Gastrocnemius medialis (tissue), 4 donors: ENCODE data around the gene PACSIN1. TPM values are rescaled to one million over a fixed set of nuclear protein-coding genes. Genes with fewer than 3 reads are reported as not detected.

Experiments
- ATAC-seq, 2 donors: fragments of 150-250 bp; one replicate each; pipeline ENCODE4 v1.9.1; 2016
- DNase-seq, 2 donors: peaks; one replicate each; pipeline ENCODE4 v3.0.0-alpha.2; 2019
- H3K27ac ChIP-seq, 4 donors: fragments of 200-600 bp; sonication (generic); 1 replicate in 1 of 4; 2 replicates in 3 of 4; pipeline ENCODE4 v1.5.1; 2016 to 2018; ENCODE audit warnings: mild to moderate bottlenecking in 2 of 4, moderate library complexity in 1 of 4
- H3K27me3 ChIP-seq, 3 donors: fragments of 200-600 bp; sonication (generic) in 2 of 3; 1 replicate in 1 of 3; 2 replicates in 2 of 3; pipeline versions ENCODE4 v1.5.1 to v1.6.0; 2016 to 2019; ENCODE audit warnings: mild to moderate bottlenecking in 1 of 3, moderate library complexity in 1 of 3
- H3K36me3 ChIP-seq, 2 donors: fragments of 200-600 bp; sonication (generic) in 1 of 2; one replicate each; pipeline ENCODE4 v1.5.1; 2017 to 2018
- H3K4me1 ChIP-seq, 2 donors: fragments of 200-600 bp; sonication (generic) in 1 of 2; one replicate each; pipeline ENCODE4 v1.5.1; 2016 to 2017; ENCODE audit warnings: mild to moderate bottlenecking in 2 of 2
- H3K4me3 ChIP-seq, 4 donors: fragments of 200-600 bp; sonication (generic) in 3 of 4; 1 replicate in 1 of 4; 2 replicates in 3 of 4; pipeline ENCODE4 v1.5.1; 2016 to 2019; ENCODE audit warnings: mild to moderate bottlenecking in 2 of 4
- H3K9me3 ChIP-seq, 3 donors: fragments of 200-600 bp; sonication (generic) in 2 of 3; 1 replicate in 1 of 3; 2 replicates in 2 of 3; pipeline ENCODE4 v1.5.1; 2016 to 2019
- POLR2A ChIP-seq, 2 donors: fragments of 450-650 bp; IDR thresholded peaks; one replicate each; pipeline ENCODE4 v1.6.1; 2017; ENCODE audit warnings: antibody characterized with exemption in 2 of 2, mild to moderate bottlenecking in 2 of 2, moderate library complexity in 2 of 2
- in situ Hi-C, 4 donors: fragments of 200-750 bp; cut with MboI; loops; one replicate each; pipeline versions ENCODE4 v1.15.0 to v1.8.0; 2017; ENCODE audit warnings: low sequenced_read_pairs in 4 of 4
- intact Hi-C: fragments of 100-400 bp; cut with DNase I; formaldehyde crosslinking; loops from one replicate; pipeline ENCODE4 v1.15.1; 2023; ENCODE audit warnings: low total_unique reads
- total RNA-seq, 4 donors: library from RNA; depleted of rRNA; stranded (reverse); fragments of >200 nt; gene quantifications; one replicate each; pipeline versions ENCODE4 v1.1.0 to v1.2.3, GENCODE V29; 2016
- TF ChIP-seq, protein P1 (sequence below), 5 experiments: fragments of 450-650 bp in 3 of 5; fragments of 200-600 bp in 2 of 5; sonication (generic) in 2 of 5; IDR thresholded peaks in 4 of 5; conservative IDR thresholded peaks in 1 of 5; 1 replicate in 4 of 5; 2 replicates in 1 of 5; pipeline ENCODE4 v1.5.1; 2016 to 2019; ENCODE audit warnings: antibody characterized with exemption in 5 of 5, mild to moderate bottlenecking in 3 of 5, moderate library complexity in 3 of 5

PACSIN1 gene
- total RNA-seq, 4 donors from 2014 or later = not detected

DNA sequence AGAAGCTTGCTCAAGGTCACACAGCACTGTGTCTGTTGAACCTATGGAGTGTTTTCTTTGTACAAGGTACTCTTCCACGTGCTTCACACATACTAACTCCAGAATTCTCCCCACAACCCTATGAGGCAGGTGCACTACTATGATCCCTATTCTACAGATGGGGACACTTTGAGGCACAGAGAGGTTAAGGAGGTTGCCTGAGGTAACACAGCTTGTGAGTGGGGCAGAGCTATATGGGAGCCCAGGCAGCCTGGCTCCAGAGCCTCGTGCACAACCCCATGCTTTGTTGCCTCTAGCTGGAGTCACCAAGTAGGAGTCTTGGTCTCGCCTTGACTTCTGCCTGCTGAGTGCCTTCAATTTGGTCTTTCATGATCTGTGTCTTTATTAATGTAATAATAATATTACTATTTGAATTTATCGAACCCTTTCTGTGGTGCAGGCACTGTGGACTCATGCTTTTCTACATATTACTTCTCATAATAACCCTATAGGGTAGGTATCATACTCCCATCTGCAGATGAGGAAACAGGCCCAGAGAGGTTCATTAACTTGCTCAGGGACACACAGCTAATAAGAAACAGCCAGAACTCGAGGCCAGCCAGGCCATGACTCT, 103.6 kb downstream of the PACSIN1 start:
- in situ Hi-C loops = no loop called here
- Histone ChIP-seq H3K4me3 (no peak overlapping the region), H3K4me1 (no peaks in the 10 kb centered on the region), H3K27ac (no peak overlapping the region), H3K9me3 (no peaks in the 10 kb centered on the region), H3K36me3 (no peaks in the 10 kb centered on the region), H3K27me3 (peaks cover 0 to 29% (median 11%) of the 10 kb centered on the region in 3 donors)
- ATAC-seq (peak in 1 of 2 donors; percentile 25), DNase-seq (no peak)
- intact Hi-C loops = no loop called here
- TF ChIP-seq POLR2A (IDR thresholded peaks at IDR 0.05) = no peak
- TF ChIP-seq, protein P1, sequence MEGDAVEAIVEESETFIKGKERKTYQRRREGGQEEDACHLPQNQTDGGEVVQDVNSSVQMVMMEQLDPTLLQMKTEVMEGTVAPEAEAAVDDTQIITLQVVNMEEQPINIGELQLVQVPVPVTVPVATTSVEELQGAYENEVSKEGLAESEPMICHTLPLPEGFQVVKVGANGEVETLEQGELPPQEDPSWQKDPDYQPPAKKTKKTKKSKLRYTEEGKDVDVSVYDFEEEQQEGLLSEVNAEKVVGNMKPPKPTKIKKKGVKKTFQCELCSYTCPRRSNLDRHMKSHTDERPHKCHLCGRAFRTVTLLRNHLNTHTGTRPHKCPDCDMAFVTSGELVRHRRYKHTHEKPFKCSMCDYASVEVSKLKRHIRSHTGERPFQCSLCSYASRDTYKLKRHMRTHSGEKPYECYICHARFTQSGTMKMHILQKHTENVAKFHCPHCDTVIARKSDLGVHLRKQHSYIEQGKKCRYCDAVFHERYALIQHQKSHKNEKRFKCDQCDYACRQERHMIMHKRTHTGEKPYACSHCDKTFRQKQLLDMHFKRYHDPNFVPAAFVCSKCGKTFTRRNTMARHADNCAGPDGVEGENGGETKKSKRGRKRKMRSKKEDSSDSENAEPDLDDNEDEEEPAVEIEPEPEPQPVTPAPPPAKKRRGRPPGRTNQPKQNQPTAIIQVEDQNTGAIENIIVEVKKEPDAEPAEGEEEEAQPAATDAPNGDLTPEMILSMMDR (IDR thresholded peaks at IDR 0.05 in 4 of 5, conservative IDR thresholded peaks at IDR 0.05 in 1 of 5) = no peak

DNA sequence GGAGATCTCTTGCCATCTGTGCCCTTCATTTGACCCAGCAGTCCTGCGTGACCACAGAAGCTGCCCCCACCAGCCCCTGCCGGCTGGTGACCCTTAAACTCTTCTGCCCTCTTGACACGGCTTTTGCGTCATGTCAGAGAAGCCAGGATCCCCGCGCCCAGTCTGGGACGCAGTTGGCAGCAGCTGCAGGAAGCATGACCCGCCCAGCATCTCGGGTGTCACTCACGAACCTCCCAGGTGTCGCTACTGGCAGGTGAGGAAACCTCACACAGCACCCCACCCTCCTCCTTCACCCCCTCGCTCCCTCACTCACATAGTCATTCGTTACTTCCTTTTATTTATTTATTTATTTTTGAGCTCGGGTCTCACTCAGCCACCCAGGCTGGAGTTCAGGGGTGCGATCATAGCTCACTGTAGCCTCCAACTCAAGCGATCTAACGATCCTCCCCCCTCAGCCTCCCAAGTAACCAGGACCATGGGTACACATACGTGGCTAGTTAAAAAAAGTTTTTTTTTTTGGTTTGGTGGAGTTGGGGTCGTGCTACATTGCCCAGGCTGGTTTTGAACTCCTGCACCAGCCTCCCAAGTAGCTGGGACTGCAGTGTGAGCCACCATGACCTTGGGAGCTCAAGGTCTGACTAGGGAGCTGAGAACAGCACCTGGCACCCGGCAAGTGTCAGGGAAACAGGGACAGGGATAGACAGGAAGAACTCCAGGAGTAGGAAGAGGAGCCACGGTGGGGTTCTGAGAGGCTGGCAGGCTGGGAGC, 104.4 kb downstream of the PACSIN1 start:
- ATAC-seq (no peak), DNase-seq (no peak)
- Histone ChIP-seq H3K27ac (no peak overlapping the region), H3K27me3 (peaks cover 0 to 29% (median 11%) of the 10 kb centered on the region in 3 donors), H3K9me3 (no peaks in the 10 kb centered on the region), H3K4me1 (no peaks in the 10 kb centered on the region), H3K4me3 (no peak overlapping the region), H3K36me3 (no peaks in the 10 kb centered on the region)
- TF ChIP-seq POLR2A (IDR thresholded peaks at IDR 0.05) = no peak
- TF ChIP-seq, protein P1 (IDR thresholded peaks at IDR 0.05 in 4 of 5, conservative IDR thresholded peaks at IDR 0.05 in 1 of 5) = no peak
- in situ Hi-C loops (no loop called here), intact Hi-C loops (no loop called here)

DNA sequence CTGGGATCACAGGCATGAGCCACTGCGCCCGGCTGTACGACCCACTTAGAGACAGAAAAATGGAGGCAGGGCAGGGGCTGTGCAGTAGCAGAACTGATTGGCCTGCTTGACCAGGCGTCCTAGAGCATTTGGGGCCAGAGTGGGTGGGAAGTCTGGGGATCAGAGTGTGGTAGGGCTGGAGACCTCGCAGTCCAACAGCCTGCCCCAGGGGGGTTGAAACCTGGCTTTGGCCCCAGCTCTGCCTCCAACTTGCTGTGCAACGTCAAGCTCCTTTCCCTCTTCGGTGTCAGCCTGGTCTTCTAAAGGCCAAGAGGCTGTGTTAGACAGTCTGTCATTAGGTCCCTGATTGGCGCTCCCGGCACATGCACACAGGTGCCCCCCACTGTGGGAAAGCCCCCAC, 105.5 kb downstream of the PACSIN1 start:
- DNase-seq (no peak), ATAC-seq (no peak)
- H3K4me1 ChIP-seq = no peaks in the 10 kb centered on the region
- no peak overlapping the region for H3K4me3 ChIP-seq
- H3K27ac ChIP-seq = no peak overlapping the region
- no peaks in the 10 kb centered on the region for H3K9me3 ChIP-seq
- no peak for TF ChIP-seq POLR2A (IDR thresholded peaks at IDR 0.05)
- TF ChIP-seq, protein P1 (IDR thresholded peaks at IDR 0.05 in 4 of 5, conservative IDR thresholded peaks at IDR 0.05 in 1 of 5) = no peak
- peaks cover 0 to 29% (median 11%) of the 10 kb centered on the region in 3 donors for H3K27me3 ChIP-seq
- intact Hi-C loops = no loop called here
- no peaks in the 10 kb centered on the region for H3K36me3 ChIP-seq
- in situ Hi-C loops = no loop called here

DNA sequence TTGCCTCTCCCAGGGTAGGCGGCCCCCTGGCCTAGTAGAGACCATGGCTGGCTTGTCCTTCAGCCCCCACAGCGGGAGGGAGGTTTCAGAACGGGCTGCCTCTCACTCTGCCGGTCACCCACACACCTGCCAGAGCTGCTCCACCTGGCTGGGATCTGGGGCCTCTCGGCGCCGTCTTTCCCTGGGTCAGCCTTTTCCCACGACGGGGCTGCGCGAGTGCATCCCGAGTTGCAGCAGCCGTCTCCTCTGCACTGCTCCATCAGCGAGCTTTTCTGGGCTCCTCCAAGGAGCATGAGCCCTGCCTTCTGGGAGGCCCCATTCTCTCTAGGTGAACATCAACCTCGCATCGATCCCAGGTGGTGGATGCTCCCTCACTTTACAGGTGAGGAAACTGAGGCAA, 106.1 kb downstream of the PACSIN1 start:
- Histone ChIP-seq H3K27me3 (peaks cover 0 to 29% (median 9%) of the 10 kb centered on the region in 3 donors), H3K36me3 (no peaks in the 10 kb centered on the region), H3K27ac (no peak overlapping the region), H3K4me1 (no peaks in the 10 kb centered on the region), H3K9me3 (no peaks in the 10 kb centered on the region), H3K4me3 (no peak overlapping the region)
- in situ Hi-C loops (no loop called here), intact Hi-C loops (no loop called here)
- no peak for TF ChIP-seq POLR2A (IDR thresholded peaks at IDR 0.05)
- TF ChIP-seq, protein P1 (IDR thresholded peaks at IDR 0.05 in 4 of 5, conservative IDR thresholded peaks at IDR 0.05 in 1 of 5) = no peak
- DNase-seq (no peak), ATAC-seq (no peak)
